ENCODE results near the gene CUL4A. TPM values are rescaled to one million over a fixed set of nuclear protein-coding genes. Genes with fewer than 3 reads are reported as not detected.
"Not testable (repeated sequence)": the region's sequence is repeated elsewhere in the genome, so short reads cannot be mapped to it uniquely, and the experiment has no call there.

The CUL4A gene
- total and polyA plus RNA-seq, 2 donors (not counting 1 experiment from before 2014, with no cell fraction given): 107 to 126 TPM

GRCh38 chr13:113238536-113238935 lies 29.1 kb downstream of the CUL4A start:
- peaks cover 20% of the 10 kb centered on the region for H3K36me3 ChIP-seq (ENCODE audit: control insufficient read depth, insufficient read depth, low read length)
- H3K4me2 ChIP-seq (ENCODE audit: extremely low read depth, insufficient read depth, low read length): no peak overlapping the region
- TF ChIP-seq CTCF (conservative IDR thresholded peaks at IDR 0.05 in 1 of 2, IDR thresholded peaks at IDR 0.05 in 1 of 2; ENCODE audit: low read depth in 1 of 2, low read length in 2 of 2) (no peak), EZH2 (IDR thresholded peaks at IDR 0.05; ENCODE audit: low read length, missing control alignments) (no peak)
- no peaks in the 10 kb centered on the region for H3K27me3 ChIP-seq (ENCODE audit: control insufficient read depth, insufficient read depth, low read length)
- H3K4me1 ChIP-seq (ENCODE audit: control insufficient read depth, extremely low read depth, insufficient read depth, low read length): no peaks in the 10 kb centered on the region
- H3K9ac ChIP-seq (ENCODE audit: insufficient read depth, low read length): no peak overlapping the region
- no peaks in the 10 kb centered on the region for H4K20me1 ChIP-seq (ENCODE audit: control insufficient read depth, extremely low read depth, insufficient read depth, low read length)
- no peak overlapping the region for H3K27ac ChIP-seq (ENCODE audit: insufficient read depth, low read length)
- H3K4me3 ChIP-seq (replicated peaks in 1 of 4; ENCODE audit: control extremely low read depth in 1 of 4, insufficient read depth in 1 of 4, low read depth in 3 of 4, low read length in 4 of 4): no peak overlapping the region
- no peak for DNase-seq (ENCODE audit: low read depth in 2 of 2)
- H2AFZ ChIP-seq (ENCODE audit: low read length): no peak overlapping the region
- no peaks in the 10 kb centered on the region for H3K79me2 ChIP-seq (ENCODE audit: control insufficient read depth, insufficient read depth, low read length)
- H3K9me3 ChIP-seq (ENCODE audit: control insufficient read depth, insufficient read depth, low read depth, low read length): no peaks in the 10 kb centered on the region

DNA sequence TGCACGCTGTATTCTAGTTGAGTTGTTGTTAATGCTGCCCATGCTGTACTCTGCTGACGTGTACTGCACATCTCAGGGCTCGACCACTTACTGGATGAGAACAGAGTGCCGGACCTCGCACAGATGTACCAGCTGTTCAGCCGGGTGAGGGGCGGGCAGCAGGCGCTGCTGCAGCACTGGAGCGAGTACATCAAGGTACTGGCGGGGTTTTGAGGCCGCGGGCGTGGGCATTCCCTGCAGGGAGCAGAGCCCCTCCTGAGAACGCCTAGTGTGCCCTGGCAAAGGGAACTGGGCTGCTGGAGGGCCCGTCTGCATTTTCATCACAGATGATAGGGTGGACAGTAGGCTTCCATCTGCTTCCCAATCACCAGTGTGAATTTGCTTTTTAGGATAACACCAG lies 29.9 kb downstream of the CUL4A start:
- no peak overlapping the region for H3K9ac ChIP-seq (ENCODE audit: insufficient read depth, low read length)
- no peak overlapping the region for H3K4me2 ChIP-seq (ENCODE audit: extremely low read depth, insufficient read depth, low read length)
- H3K4me1 ChIP-seq (ENCODE audit: control insufficient read depth, extremely low read depth, insufficient read depth, low read length): no peaks in the 10 kb centered on the region
- no peak overlapping the region for H3K4me3 ChIP-seq (replicated peaks in 1 of 4; ENCODE audit: control extremely low read depth in 1 of 4, insufficient read depth in 1 of 4, low read depth in 3 of 4, low read length in 4 of 4)
- no peak overlapping the region for H2AFZ ChIP-seq (ENCODE audit: low read length)
- TF ChIP-seq CTCF (conservative IDR thresholded peaks at IDR 0.05 in 1 of 2, IDR thresholded peaks at IDR 0.05 in 1 of 2; ENCODE audit: low read depth in 1 of 2, low read length in 2 of 2): no peak
- no peak for TF ChIP-seq EZH2 (IDR thresholded peaks at IDR 0.05; ENCODE audit: low read length, missing control alignments)
- H3K27me3 ChIP-seq (ENCODE audit: control insufficient read depth, insufficient read depth, low read length): no peaks in the 10 kb centered on the region
- H3K27ac ChIP-seq (ENCODE audit: insufficient read depth, low read length): no peak overlapping the region
- no peaks in the 10 kb centered on the region for H4K20me1 ChIP-seq (ENCODE audit: control insufficient read depth, extremely low read depth, insufficient read depth, low read length)
- no peaks in the 10 kb centered on the region for H3K9me3 ChIP-seq (ENCODE audit: control insufficient read depth, insufficient read depth, low read depth, low read length)
- H3K36me3 ChIP-seq (ENCODE audit: control insufficient read depth, insufficient read depth, low read length): peaks cover 22% of the 10 kb centered on the region
- no peaks in the 10 kb centered on the region for H3K79me2 ChIP-seq (ENCODE audit: control insufficient read depth, insufficient read depth, low read length)
- no peak for DNase-seq (ENCODE audit: low read depth in 2 of 2)

- Histone ChIP-seq H3K9ac (ENCODE audit: insufficient read depth, low read length) (no peak overlapping the region), H3K36me3 (ENCODE audit: control insufficient read depth, insufficient read depth, low read length) (peaks cover 21% of the 10 kb centered on the region), H3K79me2 (ENCODE audit: control insufficient read depth, insufficient read depth, low read length) (no peaks in the 10 kb centered on the region), H3K27ac (ENCODE audit: insufficient read depth, low read length) (no peak overlapping the region), H3K4me1 (ENCODE audit: control insufficient read depth, extremely low read depth, insufficient read depth, low read length) (no peaks in the 10 kb centered on the region), H3K4me2 (ENCODE audit: extremely low read depth, insufficient read depth, low read length) (no peak overlapping the region), H2AFZ (ENCODE audit: low read length) (no peak overlapping the region), H3K9me3 (ENCODE audit: control insufficient read depth, insufficient read depth, low read depth, low read length) (no peaks in the 10 kb centered on the region), H3K4me3 (replicated peaks in 1 of 4; ENCODE audit: control extremely low read depth in 1 of 4, insufficient read depth in 1 of 4, low read depth in 3 of 4, low read length in 4 of 4) (no peak overlapping the region), H3K27me3 (ENCODE audit: control insufficient read depth, insufficient read depth, low read length) (no peaks in the 10 kb centered on the region), H4K20me1 (ENCODE audit: control insufficient read depth, extremely low read depth, insufficient read depth, low read length) (no peaks in the 10 kb centered on the region)
- TF ChIP-seq EZH2 (IDR thresholded peaks at IDR 0.05; ENCODE audit: low read length, missing control alignments) (no peak), CTCF (conservative IDR thresholded peaks at IDR 0.05 in 1 of 2, IDR thresholded peaks at IDR 0.05 in 1 of 2; ENCODE audit: low read depth in 1 of 2, low read length in 2 of 2) (no peak)
- DNase-seq (ENCODE audit: low read depth in 2 of 2): no peak
These were observed 30.6 kb downstream of the CUL4A start for GRCh38 chr13:113239986-113240385.

DNA sequence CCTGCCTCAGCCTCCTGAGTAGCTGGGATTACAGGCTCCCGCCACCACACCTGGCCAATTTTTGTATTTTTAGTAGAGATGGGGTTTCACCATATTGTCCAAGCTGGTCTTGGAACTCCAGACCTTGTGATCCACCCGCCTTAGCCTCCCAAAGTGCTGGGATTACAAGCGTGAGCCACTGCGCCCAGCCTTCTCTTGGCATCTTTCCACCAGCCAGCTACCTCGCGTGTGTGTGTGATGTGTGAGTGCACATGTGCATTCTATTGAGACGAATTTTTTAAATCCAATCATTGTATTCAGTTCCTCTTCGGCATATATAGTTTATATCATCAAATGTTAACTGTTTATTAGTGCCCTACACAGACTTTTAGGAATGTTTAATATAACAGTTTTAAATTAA lies 32.2 kb downstream of the CUL4A start:
- not testable (repeated sequence) for H3K4me3 ChIP-seq (replicated peaks in 1 of 4; ENCODE audit: control extremely low read depth in 1 of 4, insufficient read depth in 1 of 4, low read depth in 3 of 4, low read length in 4 of 4); H3K27ac ChIP-seq (ENCODE audit: insufficient read depth, low read length); H4K20me1 ChIP-seq (ENCODE audit: control insufficient read depth, extremely low read depth, insufficient read depth, low read length); H3K4me2 ChIP-seq (ENCODE audit: extremely low read depth, insufficient read depth, low read length); H3K9ac ChIP-seq (ENCODE audit: insufficient read depth, low read length); DNase-seq (ENCODE audit: low read depth in 2 of 2); H3K27me3 ChIP-seq (ENCODE audit: control insufficient read depth, insufficient read depth, low read length); H3K9me3 ChIP-seq (ENCODE audit: control insufficient read depth, insufficient read depth, low read depth, low read length); H2AFZ ChIP-seq (ENCODE audit: low read length); H3K79me2 ChIP-seq (ENCODE audit: control insufficient read depth, insufficient read depth, low read length); H3K4me1 ChIP-seq (ENCODE audit: control insufficient read depth, extremely low read depth, insufficient read depth, low read length)
- H3K36me3 ChIP-seq (ENCODE audit: control insufficient read depth, insufficient read depth, low read length): peaks cover 30% of the 10 kb centered on the region

All from fibroblast of lung (primary cell).